Nephron progenitor cell (in vitro differentiated cells): ENCODE data around the gene DAPK1.

Experiments used
- DNase-seq: peaks from one replicate; pipeline ENCODE4 v3.0.0; 2021
- H3K27ac Mint-ChIP-seq: 2 replicates; pipeline ENCODE4 v1.8.0; 2021; ENCODE audit warnings: mild to moderate bottlenecking, moderate library complexity, mixed read lengths
- H3K27me3 Mint-ChIP-seq: 2 replicates; pipeline ENCODE4 v1.8.0; 2021; ENCODE audit warnings: mild to moderate bottlenecking, low read depth, mixed read lengths; ENCODE audit not compliant: poor library complexity
- H3K36me3 Mint-ChIP-seq: 2 replicates; pipeline ENCODE4 v1.8.0; 2021; ENCODE audit warnings: low read depth, mixed read lengths
- H3K4me1 Mint-ChIP-seq: 2 replicates; pipeline ENCODE4 v1.8.0; 2021; ENCODE audit warnings: mixed read lengths
- H3K4me3 Mint-ChIP-seq: 2 replicates; pipeline ENCODE4 v1.8.0; 2021; ENCODE audit warnings: mild to moderate bottlenecking, moderate library complexity, mixed read lengths
- H3K9me3 Mint-ChIP-seq: 2 replicates; pipeline ENCODE4 v1.8.0; 2021; ENCODE audit warnings: mild to moderate bottlenecking, moderate library complexity, mixed read lengths
- TF ChIP-seq, protein P1 (sequence below): fragments of 200-600 bp; sonication (generic); IDR thresholded peaks from 2 replicates; pipeline ENCODE4 v1.5.0; 2021; ENCODE audit warnings: antibody characterized with exemption

DAPK1 gene

DNA sequence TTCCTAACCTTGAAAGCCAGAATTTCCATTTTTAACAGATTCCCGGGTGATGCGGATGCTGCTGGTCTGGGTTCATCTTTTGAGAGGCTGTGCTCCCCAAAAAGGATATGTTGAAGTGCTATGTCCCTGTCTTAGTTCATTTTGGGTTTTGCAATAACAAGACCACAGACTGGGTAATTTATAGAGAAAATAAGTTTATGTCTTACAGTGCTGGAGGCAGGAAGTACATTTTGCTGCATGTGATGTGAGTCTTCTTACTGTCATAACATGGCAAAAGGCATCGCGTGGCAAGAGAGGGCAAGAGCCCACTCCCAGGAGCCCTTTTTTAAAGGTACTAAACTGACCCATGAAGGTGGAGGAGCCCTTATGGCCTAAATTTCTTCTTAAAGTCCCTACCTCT is 114.1 kb downstream of the DAPK1 start:
- Mint-ChIP-seq H3K9me3 (no peaks in the 10 kb centered on the region), H3K36me3 (peaks cover 66% of the 10 kb centered on the region), H3K27me3 (peaks cover 5% of the 10 kb centered on the region), H3K4me3 (no peak overlapping the region), H3K27ac (no peak overlapping the region), H3K4me1 (peaks cover 19% of the 10 kb centered on the region)
- TF ChIP-seq, protein P1, sequence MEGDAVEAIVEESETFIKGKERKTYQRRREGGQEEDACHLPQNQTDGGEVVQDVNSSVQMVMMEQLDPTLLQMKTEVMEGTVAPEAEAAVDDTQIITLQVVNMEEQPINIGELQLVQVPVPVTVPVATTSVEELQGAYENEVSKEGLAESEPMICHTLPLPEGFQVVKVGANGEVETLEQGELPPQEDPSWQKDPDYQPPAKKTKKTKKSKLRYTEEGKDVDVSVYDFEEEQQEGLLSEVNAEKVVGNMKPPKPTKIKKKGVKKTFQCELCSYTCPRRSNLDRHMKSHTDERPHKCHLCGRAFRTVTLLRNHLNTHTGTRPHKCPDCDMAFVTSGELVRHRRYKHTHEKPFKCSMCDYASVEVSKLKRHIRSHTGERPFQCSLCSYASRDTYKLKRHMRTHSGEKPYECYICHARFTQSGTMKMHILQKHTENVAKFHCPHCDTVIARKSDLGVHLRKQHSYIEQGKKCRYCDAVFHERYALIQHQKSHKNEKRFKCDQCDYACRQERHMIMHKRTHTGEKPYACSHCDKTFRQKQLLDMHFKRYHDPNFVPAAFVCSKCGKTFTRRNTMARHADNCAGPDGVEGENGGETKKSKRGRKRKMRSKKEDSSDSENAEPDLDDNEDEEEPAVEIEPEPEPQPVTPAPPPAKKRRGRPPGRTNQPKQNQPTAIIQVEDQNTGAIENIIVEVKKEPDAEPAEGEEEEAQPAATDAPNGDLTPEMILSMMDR = no peak
- no peak for DNase-seq

DNA sequence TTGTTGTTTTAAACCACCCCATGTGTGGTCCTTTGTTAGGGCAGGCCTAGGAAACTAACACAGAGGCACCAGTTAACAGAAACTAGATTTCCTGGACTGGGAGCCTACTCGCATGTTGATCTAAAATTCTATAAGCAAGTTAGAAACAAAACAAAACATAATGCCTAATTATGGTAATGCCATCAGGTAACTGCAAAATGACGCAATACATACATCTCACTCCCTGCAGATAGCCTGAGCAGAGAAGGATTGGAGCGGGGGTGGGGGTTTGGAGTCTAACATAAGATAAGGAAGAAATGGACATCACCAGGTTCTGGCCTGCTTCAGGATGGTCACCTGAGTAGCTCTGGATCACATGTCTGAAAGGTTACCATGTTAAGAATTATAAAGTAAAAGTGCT is 114.9 kb downstream of the DAPK1 start:
- Mint-ChIP-seq H3K4me3 (no peak overlapping the region), H3K9me3 (no peaks in the 10 kb centered on the region), H3K36me3 (peaks cover 67% of the 10 kb centered on the region), H3K27me3 (peaks cover 5% of the 10 kb centered on the region), H3K4me1 (peaks cover 11% of the 10 kb centered on the region), H3K27ac (no peak overlapping the region)
- TF ChIP-seq, protein P1 = no peak
- DNase-seq = no peak

DNA sequence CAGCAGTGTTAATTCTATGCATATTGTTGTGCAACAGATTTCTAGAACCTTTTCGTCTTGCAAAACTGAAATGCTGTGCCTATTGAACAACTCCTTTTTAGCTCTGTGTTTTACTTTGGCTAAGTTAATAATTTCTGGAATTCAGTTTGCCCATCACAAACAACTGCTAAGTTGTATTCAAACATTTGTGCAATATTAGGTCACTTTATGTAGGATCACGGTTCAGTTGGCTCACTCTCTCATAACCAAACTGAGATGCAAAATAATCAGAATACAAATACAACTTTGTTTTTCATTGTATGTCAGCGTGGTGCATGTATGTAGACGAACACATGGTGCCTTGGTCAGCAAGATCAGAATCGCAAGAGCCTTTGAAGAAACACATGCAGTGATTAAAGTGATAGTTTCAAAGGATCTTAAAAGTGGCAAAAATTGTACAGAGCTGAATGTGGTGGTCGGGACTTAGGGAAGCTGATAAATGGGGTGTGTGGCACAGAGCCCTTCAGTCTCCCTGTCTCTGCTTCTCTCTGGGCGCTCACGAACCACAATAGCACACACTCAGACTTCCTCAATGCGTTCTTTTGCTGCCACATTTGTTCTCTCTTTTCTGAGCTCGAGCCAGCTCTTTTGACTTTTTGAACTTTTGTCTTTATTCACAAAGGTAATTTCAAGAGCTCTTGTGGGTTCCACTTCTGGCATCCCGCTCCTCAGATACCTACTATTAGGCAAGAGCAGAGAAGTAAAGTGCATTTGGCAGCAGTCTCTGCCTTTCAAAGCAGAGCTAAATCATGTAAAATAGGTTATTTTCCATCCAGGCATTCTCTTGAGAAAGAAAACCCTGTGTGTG is 115.8 kb downstream of the DAPK1 start:
- peaks cover 68% of the 10 kb centered on the region for H3K36me3 Mint-ChIP-seq
- H3K4me3 Mint-ChIP-seq = no peak overlapping the region
- peaks cover 5% of the 10 kb centered on the region for H3K27me3 Mint-ChIP-seq
- no peak overlapping the region for H3K27ac Mint-ChIP-seq
- TF ChIP-seq, protein P1 = no peak
- H3K4me1 Mint-ChIP-seq = peaks cover 7% of the 10 kb centered on the region
- no peaks in the 10 kb centered on the region for H3K9me3 Mint-ChIP-seq
- DNase-seq = no peak

DNA sequence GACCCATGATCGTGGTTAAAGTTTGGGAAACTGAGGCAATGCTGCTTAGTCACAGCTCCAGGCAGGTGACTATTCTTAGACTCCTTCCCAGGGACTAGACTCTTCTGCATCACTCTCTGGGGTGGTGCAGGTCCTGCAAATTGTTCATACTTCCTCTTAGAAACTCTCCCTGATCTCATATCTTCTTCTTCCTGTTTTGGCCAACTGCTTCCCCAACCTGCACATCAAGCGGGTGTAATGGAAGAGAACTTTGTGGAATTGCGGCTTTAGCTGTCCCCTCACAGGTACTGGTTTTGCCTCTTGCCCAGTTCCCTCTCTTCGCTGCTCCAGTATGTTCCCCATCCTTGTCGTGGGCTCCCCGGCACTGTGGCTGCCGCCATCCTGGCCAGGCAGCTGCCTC is 116.7 kb downstream of the DAPK1 start:
- no peaks in the 10 kb centered on the region for H3K9me3 Mint-ChIP-seq
- H3K27me3 Mint-ChIP-seq = peaks cover 5% of the 10 kb centered on the region
- DNase-seq = no peak
- peaks cover 7% of the 10 kb centered on the region for H3K4me1 Mint-ChIP-seq
- H3K4me3 Mint-ChIP-seq = no peak overlapping the region
- TF ChIP-seq, protein P1 = no peak
- H3K36me3 Mint-ChIP-seq = peaks cover 74% of the 10 kb centered on the region
- no peak overlapping the region for H3K27ac Mint-ChIP-seq

DNA sequence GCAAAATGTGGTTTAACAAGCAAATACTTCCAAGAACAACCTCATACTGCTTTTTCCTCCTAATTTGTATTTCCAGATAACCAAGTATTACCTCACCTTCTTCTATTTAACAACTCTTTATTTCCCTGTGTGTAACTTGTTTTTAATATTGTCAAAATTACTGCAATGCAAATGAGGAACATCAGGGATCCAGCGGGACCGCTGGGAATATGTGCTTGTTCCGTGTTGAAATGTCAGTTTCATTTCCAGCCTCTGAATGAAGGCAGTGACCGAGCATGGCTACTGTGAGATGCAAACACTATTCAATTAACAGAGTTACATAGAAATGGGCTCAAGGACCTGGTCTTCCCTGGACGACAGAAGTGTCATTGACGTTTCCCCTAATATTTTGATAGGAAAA is 117.5 kb downstream of the DAPK1 start:
- H3K9me3 Mint-ChIP-seq = no peaks in the 10 kb centered on the region
- peaks cover 8% of the 10 kb centered on the region for H3K4me1 Mint-ChIP-seq
- peaks cover 77% of the 10 kb centered on the region for H3K36me3 Mint-ChIP-seq
- H3K4me3 Mint-ChIP-seq = no peak overlapping the region
- H3K27me3 Mint-ChIP-seq = peaks cover 5% of the 10 kb centered on the region
- DNase-seq = no peak
- H3K27ac Mint-ChIP-seq = no peak overlapping the region
- TF ChIP-seq, protein P1 = no peak
